ENCODE measurements around the gene TUBGCP5. TPM values are rescaled to one million over a fixed set of nuclear protein-coding genes. Genes with fewer than 3 reads are reported as not detected.

Gene TUBGCP5
- total RNA-seq, 1 donor from 2014 or later: 17.1 TPM

- DNase-seq (ENCODE audit: low spot score in 2 of 2): peak in 1 of 2 donors; percentile 58
- intact Hi-C loops (cut with DNase I): no loop called here
- H3K36me3 ChIP-seq: no peaks in the 10 kb centered on the region
- H3K27ac ChIP-seq: peak overlapping the region; percentile 61 to 81
- H3K9me3 ChIP-seq: no peaks in the 10 kb centered on the region
- no peaks in the 10 kb centered on the region for H3K27me3 ChIP-seq
- no peak for TF ChIP-seq CTCF (IDR thresholded peaks at IDR 0.05)
- H3K4me1 ChIP-seq: peaks cover 25 to 72% of the 10 kb centered on the region in 2 donors
- no peak overlapping the region for H3K4me3 ChIP-seq
Observed at GRCh38 chr15:22954326-22954725, 85.0 kb downstream of the TUBGCP5 start.

DNA sequence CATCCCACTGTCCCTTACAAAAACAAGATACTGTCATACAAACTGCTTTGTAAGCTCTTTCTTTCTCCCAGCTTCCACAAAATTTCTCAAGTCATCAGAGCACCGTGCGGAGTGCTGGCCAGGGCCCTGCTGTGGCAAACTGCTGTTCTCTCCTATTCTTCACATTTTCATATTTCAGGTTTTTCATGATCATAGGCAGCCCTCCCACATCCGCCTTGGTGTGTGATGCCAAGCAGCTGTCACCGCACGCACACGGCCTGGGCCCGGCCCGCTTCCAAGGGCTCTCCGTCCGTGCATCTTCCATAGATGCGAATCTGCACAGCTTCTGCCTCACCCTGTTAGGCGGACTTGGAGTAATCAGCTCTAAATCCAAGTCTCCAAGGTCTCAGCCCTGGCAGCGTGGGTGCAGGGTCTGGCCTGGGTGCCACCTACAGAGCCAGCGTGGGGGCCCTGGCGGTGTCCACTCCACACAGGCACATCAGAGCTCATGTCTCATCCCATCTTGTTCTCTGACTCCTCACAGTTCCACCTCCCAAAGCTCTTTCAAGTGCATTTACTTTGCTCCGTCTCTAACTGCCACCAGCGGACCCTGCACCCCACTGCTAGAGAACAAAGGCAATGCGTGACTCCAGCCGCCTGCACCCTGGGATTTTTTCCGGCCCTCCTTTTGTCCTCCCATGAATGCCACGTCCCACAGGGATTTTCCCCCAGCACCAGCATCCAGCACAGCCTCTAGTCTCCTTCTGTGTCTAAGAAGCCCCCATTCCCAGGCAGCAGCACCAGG lies 86.4 kb downstream of the TUBGCP5 start:
- Histone ChIP-seq H3K4me1 (peaks cover 21 to 75% of the 10 kb centered on the region in 2 donors), H3K36me3 (no peaks in the 10 kb centered on the region), H3K27ac (peak overlapping the region; percentile 46 to 81), H3K4me3 (no peak overlapping the region), H3K27me3 (no peaks in the 10 kb centered on the region), H3K9me3 (no peaks in the 10 kb centered on the region)
- no peak for DNase-seq (ENCODE audit: low spot score in 2 of 2)
- intact Hi-C loops (cut with DNase I): loop anchor here (2.0 kb wide), 1 partner anchor 14 kb away; no protein-coding TSS in a partner anchor
- TF ChIP-seq CTCF (IDR thresholded peaks at IDR 0.05): no peak

- intact Hi-C loops (cut with DNase I): loop anchor here (2.0 kb wide), 1 partner anchor 15 kb away; no protein-coding TSS in a partner anchor
- DNase-seq (ENCODE audit: low spot score in 2 of 2): no peak
Observed at GRCh38 chr15:22951381-22952280, 87.7 kb downstream of the TUBGCP5 start.

GRCh38 chr15:22951031-22951380 lies 88.4 kb downstream of the TUBGCP5 start:
- H3K27me3 ChIP-seq: no peaks in the 10 kb centered on the region
- peaks cover 0 to 8% of the 10 kb centered on the region in 2 donors for H3K36me3 ChIP-seq
- peak overlapping the region; percentile 81 to 86 for H3K27ac ChIP-seq
- H3K4me3 ChIP-seq: peak overlapping the region; percentile 22 to 45
- DNase-seq (ENCODE audit: low spot score in 2 of 2): peak in 1 of 2 donors; percentile 63
- no peak for TF ChIP-seq CTCF (IDR thresholded peaks at IDR 0.05)
- peaks cover 19 to 63% of the 10 kb centered on the region in 2 donors for H3K4me1 ChIP-seq
- intact Hi-C loops (cut with DNase I): no loop called here
- no peaks in the 10 kb centered on the region for H3K9me3 ChIP-seq

More at GRCh38 chr15:22951381-22952280, 87.7 kb downstream of the TUBGCP5 start:
- H3K36me3 ChIP-seq: peaks cover 0 to 1% of the 10 kb centered on the region in 2 donors
- TF ChIP-seq CTCF (IDR thresholded peaks at IDR 0.05): no peak
- peak overlapping the region; percentile 22 to 45 for H3K4me3 ChIP-seq
- H3K9me3 ChIP-seq: no peaks in the 10 kb centered on the region
- peak overlapping the region; percentile 81 to 86 for H3K27ac ChIP-seq
- H3K27me3 ChIP-seq: no peaks in the 10 kb centered on the region
- H3K4me1 ChIP-seq: peaks cover 21 to 69% of the 10 kb centered on the region in 2 donors

DNA sequence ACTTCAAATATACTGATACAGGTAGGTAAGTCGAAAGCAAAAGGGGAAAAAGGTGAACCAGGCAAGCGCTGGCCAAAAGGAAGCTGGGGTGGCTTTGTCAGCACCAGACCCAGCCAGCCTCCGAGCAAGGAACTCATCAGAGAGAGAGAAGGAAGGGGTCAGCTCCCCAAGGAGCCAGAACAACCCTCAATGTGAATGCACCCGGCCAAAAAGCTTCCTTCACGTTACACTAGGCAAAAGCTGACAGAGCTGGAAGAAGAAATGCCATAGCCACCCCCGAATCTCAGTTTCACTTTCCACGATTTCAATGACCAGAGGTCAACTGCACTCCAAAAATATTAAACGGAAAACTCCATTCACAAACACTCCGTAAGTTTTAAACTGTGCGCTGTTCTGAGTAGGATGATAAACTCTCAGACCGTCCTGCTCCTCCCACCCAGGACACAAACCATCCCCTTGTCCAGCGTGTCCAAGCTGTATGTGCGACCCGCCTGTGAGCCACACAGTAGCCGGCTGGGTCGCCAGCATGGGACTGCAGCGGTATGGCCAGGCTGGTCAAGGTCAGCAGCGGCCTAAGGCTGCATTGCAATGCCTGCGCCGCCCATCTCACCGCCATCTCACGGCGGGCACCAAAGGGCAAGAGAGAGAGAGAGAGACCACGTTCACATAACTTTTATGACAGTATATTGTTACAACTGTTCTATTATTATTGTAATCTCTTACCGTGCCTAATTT lies 88.9 kb downstream of the TUBGCP5 start:
- H3K4me3 ChIP-seq: no peak overlapping the region
- intact Hi-C loops (cut with DNase I): no loop called here
- DNase-seq (ENCODE audit: low spot score in 2 of 2): no peak
- H3K27ac ChIP-seq: peak overlapping the region; percentile 14 to 86
- peaks cover 0 to 10% of the 10 kb centered on the region in 2 donors for H3K36me3 ChIP-seq
- TF ChIP-seq CTCF (IDR thresholded peaks at IDR 0.05): no peak
- no peaks in the 10 kb centered on the region for H3K9me3 ChIP-seq
- no peaks in the 10 kb centered on the region for H3K27me3 ChIP-seq
- H3K4me1 ChIP-seq: peaks cover 13 to 57% of the 10 kb centered on the region in 2 donors
